KMS-11 (cell line): Measurements from ENCODE around the gene SERPINI1.

Experiments
- H2AFZ ChIP-seq: fragments of 200-600 bp; sonication (generic); 2 replicates; pipeline ENCODE4 v1.6.1; 2016; ENCODE audit warnings: antibody characterized with exemption, mixed run types, low read depth
- H3K27ac ChIP-seq: fragments of 200-600 bp; sonication (generic); 2 replicates; pipeline ENCODE4 v1.6.1; 2016; ENCODE audit warnings: mild to moderate bottlenecking, mixed run types
- H3K27me3 ChIP-seq: fragments of 200-600 bp; sonication (generic); 2 replicates; pipeline ENCODE4 v1.6.1; 2017; ENCODE audit warnings: mild to moderate bottlenecking, low read depth, mixed run types, moderate library complexity; ENCODE audit not compliant: insufficient read depth
- H3K36me3 ChIP-seq: fragments of 200-600 bp; sonication (generic); 2 replicates; pipeline ENCODE4 v1.6.1; 2017; ENCODE audit warnings: mild to moderate bottlenecking, mixed run types; ENCODE audit not compliant: insufficient read depth
- H3K4me1 ChIP-seq: fragments of 200-600 bp; sonication (generic); 2 replicates; pipeline ENCODE4 v1.6.1; 2016; ENCODE audit warnings: mild to moderate bottlenecking, low read depth, mixed run types; ENCODE audit not compliant: poor library complexity, severe bottlenecking
- H3K4me2 ChIP-seq: fragments of 200-600 bp; sonication (generic); 2 replicates; pipeline ENCODE4 v1.7.0; 2016; ENCODE audit warnings: mild to moderate bottlenecking, mixed run types
- H3K4me3 ChIP-seq: fragments of 200-600 bp; sonication (generic); IDR thresholded peaks from 2 replicates; pipeline ENCODE4 v1.6.1; 2017; ENCODE audit warnings: low read depth, low read length, mixed read lengths; ENCODE audit not compliant: insufficient read depth
- H3K79me2 ChIP-seq: fragments of 200-600 bp; sonication (generic); 2 replicates; pipeline ENCODE4 v1.6.1; 2016; ENCODE audit warnings: low read depth, mixed run types; ENCODE audit not compliant: insufficient read depth
- H3K9ac ChIP-seq: fragments of 200-600 bp; sonication (generic); 2 replicates; pipeline ENCODE4 v1.6.1; 2016; ENCODE audit warnings: mild to moderate bottlenecking, mixed run types
- H4K20me1 ChIP-seq: fragments of 200-600 bp; sonication (generic); 2 replicates; pipeline ENCODE4 v1.6.1; 2016; ENCODE audit warnings: mild to moderate bottlenecking, mixed run types; ENCODE audit not compliant: insufficient read depth
- TF ChIP-seq, protein P1 (sequence below): fragments of 200-600 bp; sonication (generic); conservative IDR thresholded peaks from 2 replicates; pipeline ENCODE4 v1.6.1; 2017; ENCODE audit warnings: low read depth, mild to moderate bottlenecking, antibody characterized with exemption, low read length, moderate library complexity, mixed read lengths

The SERPINI1 gene

GRCh38 chr3:167728632-167729323 lies 6.7 kb upstream of the SERPINI1 start:
- Histone ChIP-seq H3K9ac (no peak overlapping the region), H3K36me3 (no peaks in the 10 kb centered on the region), H2AFZ (no peak overlapping the region), H4K20me1 (peaks cover 30% of the 10 kb centered on the region), H3K4me3 (no peak overlapping the region), H3K27me3 (no peaks in the 10 kb centered on the region), H3K4me1 (peaks cover 37% of the 10 kb centered on the region), H3K4me2 (no peak overlapping the region), H3K27ac (no peak overlapping the region), H3K79me2 (peaks cover 96% of the 10 kb centered on the region)
- TF ChIP-seq, protein P1, sequence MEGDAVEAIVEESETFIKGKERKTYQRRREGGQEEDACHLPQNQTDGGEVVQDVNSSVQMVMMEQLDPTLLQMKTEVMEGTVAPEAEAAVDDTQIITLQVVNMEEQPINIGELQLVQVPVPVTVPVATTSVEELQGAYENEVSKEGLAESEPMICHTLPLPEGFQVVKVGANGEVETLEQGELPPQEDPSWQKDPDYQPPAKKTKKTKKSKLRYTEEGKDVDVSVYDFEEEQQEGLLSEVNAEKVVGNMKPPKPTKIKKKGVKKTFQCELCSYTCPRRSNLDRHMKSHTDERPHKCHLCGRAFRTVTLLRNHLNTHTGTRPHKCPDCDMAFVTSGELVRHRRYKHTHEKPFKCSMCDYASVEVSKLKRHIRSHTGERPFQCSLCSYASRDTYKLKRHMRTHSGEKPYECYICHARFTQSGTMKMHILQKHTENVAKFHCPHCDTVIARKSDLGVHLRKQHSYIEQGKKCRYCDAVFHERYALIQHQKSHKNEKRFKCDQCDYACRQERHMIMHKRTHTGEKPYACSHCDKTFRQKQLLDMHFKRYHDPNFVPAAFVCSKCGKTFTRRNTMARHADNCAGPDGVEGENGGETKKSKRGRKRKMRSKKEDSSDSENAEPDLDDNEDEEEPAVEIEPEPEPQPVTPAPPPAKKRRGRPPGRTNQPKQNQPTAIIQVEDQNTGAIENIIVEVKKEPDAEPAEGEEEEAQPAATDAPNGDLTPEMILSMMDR, result no peak

DNA sequence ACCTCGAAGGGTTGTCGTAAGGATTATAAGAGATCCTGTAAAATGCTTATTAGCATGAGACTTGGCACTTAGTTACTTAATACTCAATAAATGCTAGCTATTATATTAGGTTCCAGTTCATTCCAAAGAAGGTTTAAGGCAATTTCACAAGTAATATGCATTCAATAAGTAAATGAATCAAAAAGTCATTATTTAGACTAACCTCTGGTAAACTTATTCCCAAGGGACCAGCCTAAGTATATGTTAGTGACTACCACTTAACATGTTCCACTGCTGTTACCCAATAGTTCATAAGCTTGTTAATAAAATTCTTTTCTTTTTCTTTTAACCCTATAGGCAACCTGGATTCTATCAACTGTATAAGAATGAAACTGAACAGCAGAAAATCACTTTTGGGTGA lies 5.9 kb upstream of the SERPINI1 start:
- Histone ChIP-seq H3K4me3 (no peak overlapping the region), H3K27me3 (no peaks in the 10 kb centered on the region), H3K4me1 (peaks cover 37% of the 10 kb centered on the region), H3K4me2 (no peak overlapping the region), H3K27ac (no peak overlapping the region), H2AFZ (no peak overlapping the region), H3K36me3 (no peaks in the 10 kb centered on the region), H3K9ac (no peak overlapping the region), H4K20me1 (peaks cover 30% of the 10 kb centered on the region), H3K79me2 (peaks cover 93% of the 10 kb centered on the region)
- TF ChIP-seq, protein P1, result no peak

DNA sequence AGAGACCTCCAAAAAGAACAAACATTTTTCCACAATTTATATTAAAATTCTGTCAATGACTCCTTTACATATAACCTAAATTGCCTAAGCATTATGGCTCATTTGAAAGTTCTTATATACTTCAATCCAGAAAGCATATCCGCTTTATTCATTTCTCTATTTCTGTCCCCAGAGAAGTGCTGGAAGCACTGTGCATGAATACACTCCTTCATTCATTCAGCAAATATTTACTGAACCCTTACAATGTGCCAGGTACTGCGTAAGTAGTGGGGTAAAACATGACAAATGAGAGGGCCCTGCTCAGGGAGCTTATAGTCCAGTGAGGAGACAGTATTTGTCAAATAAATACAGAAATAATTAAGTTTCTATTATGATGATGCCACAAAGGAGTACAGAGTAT lies 4.1 kb upstream of the SERPINI1 start:
- Histone ChIP-seq H3K27ac (no peak overlapping the region), H4K20me1 (peaks cover 30% of the 10 kb centered on the region), H3K79me2 (peaks cover 80% of the 10 kb centered on the region), H3K4me3 (no peak overlapping the region), H3K9ac (no peak overlapping the region), H2AFZ (no peak overlapping the region), H3K4me2 (no peak overlapping the region), H3K36me3 (no peaks in the 10 kb centered on the region), H3K4me1 (peaks cover 33% of the 10 kb centered on the region), H3K27me3 (no peaks in the 10 kb centered on the region)
- TF ChIP-seq, protein P1, result no peak

- Histone ChIP-seq H3K4me2 (peak overlapping the region; percentile 96), H3K9ac (no peak overlapping the region), H3K27me3 (no peaks in the 10 kb centered on the region), H3K36me3 (no peaks in the 10 kb centered on the region), H3K4me3 (no peak overlapping the region), H4K20me1 (peaks cover 22% of the 10 kb centered on the region), H3K27ac (no peak overlapping the region), H2AFZ (no peak overlapping the region), H3K4me1 (peaks cover 31% of the 10 kb centered on the region), H3K79me2 (peaks cover 69% of the 10 kb centered on the region)
- TF ChIP-seq, protein P1, result no peak
Observed at GRCh38 chr3:167732313-167733065, 3.0 kb upstream of the SERPINI1 start.
